Osteoblast (primary cell): ENCODE results near the gene SYNE3. TPM values are rescaled to one million over a fixed set of nuclear protein-coding genes. Genes with fewer than 3 reads are reported as not detected.

Experiments used
- DNase-seq: peaks from one replicate; pipeline ENCODE4 v3.0.0; 2011; ENCODE audit warnings: low spot score, mixed read lengths; ENCODE audit not compliant: insufficient read length; ENCODE audit errors: missing footprints
- H2AFZ ChIP-seq: 2 replicates; pipeline ENCODE4 v1.6.0; 2011; ENCODE audit warnings: mild to moderate bottlenecking, low read length
- H3K27ac ChIP-seq: 2 replicates; pipeline ENCODE4 v1.5.1; 2011; ENCODE audit warnings: mild to moderate bottlenecking, low read depth, low read length, moderate library complexity
- H3K27me3 ChIP-seq: 2 replicates; pipeline ENCODE4 v1.6.0; 2012; ENCODE audit warnings: mild to moderate bottlenecking, control low read depth, inconsistent platforms, low read length, moderate library complexity; ENCODE audit not compliant: insufficient read depth
- H3K36me3 ChIP-seq: 2 replicates; pipeline ENCODE4 v1.5.1; 2011; ENCODE audit warnings: mild to moderate bottlenecking, low read length, control low read depth, moderate library complexity; ENCODE audit not compliant: insufficient read depth
- H3K4me1 ChIP-seq: 2 replicates; pipeline ENCODE4 v1.5.1; 2011; ENCODE audit warnings: mild to moderate bottlenecking, low read length, control low read depth, moderate library complexity; ENCODE audit not compliant: insufficient read depth
- H3K4me2 ChIP-seq: 2 replicates; pipeline ENCODE4 v1.6.0; 2011; ENCODE audit warnings: mild to moderate bottlenecking, low read length; ENCODE audit not compliant: insufficient read depth
- H3K4me3 ChIP-seq: fragments of 200-600 bp; sonication (generic); 3 replicates; pipeline ENCODE4 v1.5.1; 2012; ENCODE audit warnings: mild to moderate bottlenecking, low read length, inconsistent platforms; ENCODE audit not compliant: insufficient read depth
- H3K79me2 ChIP-seq: 2 replicates; pipeline ENCODE4 v1.6.0; 2012; ENCODE audit warnings: mild to moderate bottlenecking, low read length, control low read depth, inconsistent platforms; ENCODE audit not compliant: insufficient read depth
- H3K9me3 ChIP-seq: 2 replicates; pipeline ENCODE4 v1.5.1; 2011; ENCODE audit warnings: low read depth, low read length, control low read depth
- H4K20me1 ChIP-seq: 2 replicates; pipeline ENCODE4 v1.6.0; 2012; ENCODE audit warnings: mild to moderate bottlenecking, low read length, control low read depth; ENCODE audit not compliant: insufficient read depth
- CTCF ChIP-seq: IDR thresholded peaks from 2 replicates; pipeline ENCODE4 v1.5.1; 2011; ENCODE audit warnings: mild to moderate bottlenecking, low read depth, low read length, moderate library complexity; ENCODE audit errors: extremely low read depth
- total RNA-seq: library from RNA; depleted of rRNA; stranded (reverse); fragments of >200 nt; gene quantifications from 2 replicates; pipeline ENCODE4 v1.2.3, GENCODE V29; 2012

SYNE3 gene
- total RNA-seq, 1 donor = 23.9 TPM

DNA sequence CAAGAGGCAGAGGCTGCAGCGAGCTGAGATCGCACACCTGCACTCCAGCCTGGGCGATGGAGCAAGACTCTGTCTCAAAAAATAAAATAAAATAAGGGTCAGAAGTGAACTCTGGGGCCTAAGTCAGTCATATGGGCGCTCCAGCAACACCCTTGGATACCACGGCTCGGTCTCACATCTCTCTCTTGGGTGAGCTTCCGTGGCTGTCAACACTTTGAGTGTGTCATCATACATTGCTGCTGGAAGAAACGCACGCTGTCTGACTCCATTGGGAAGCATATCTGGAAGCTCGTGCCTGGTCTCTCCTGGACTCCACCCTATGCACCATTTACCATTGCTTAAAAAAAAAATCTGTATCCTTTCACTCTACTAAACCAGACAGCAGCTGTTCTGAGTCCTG is 38.6 kb upstream of the SYNE3 start:
- no peaks in the 10 kb centered on the region for H3K36me3 ChIP-seq
- no peaks in the 10 kb centered on the region for H3K4me1 ChIP-seq
- no peak overlapping the region for H3K4me3 ChIP-seq
- H3K4me2 ChIP-seq = no peak overlapping the region
- no peaks in the 10 kb centered on the region for H3K79me2 ChIP-seq
- H2AFZ ChIP-seq = no peak overlapping the region
- no peaks in the 10 kb centered on the region for H3K9me3 ChIP-seq
- no peaks in the 10 kb centered on the region for H3K27me3 ChIP-seq
- DNase-seq = no peak
- H4K20me1 ChIP-seq = no peaks in the 10 kb centered on the region
- TF ChIP-seq CTCF = no peak
- no peak overlapping the region for H3K27ac ChIP-seq

- Histone ChIP-seq H3K4me2 (no peak overlapping the region), H3K4me1 (peaks cover 6% of the 10 kb centered on the region), H3K27me3 (no peaks in the 10 kb centered on the region), H3K36me3 (no peaks in the 10 kb centered on the region), H2AFZ (no peak overlapping the region), H3K9me3 (no peaks in the 10 kb centered on the region), H4K20me1 (no peaks in the 10 kb centered on the region), H3K79me2 (no peaks in the 10 kb centered on the region), H3K4me3 (no peak overlapping the region), H3K27ac (no peak overlapping the region)
- DNase-seq = no peak
- no peak for TF ChIP-seq CTCF
Observed at GRCh38 chr14:95553141-95553540, 36.7 kb upstream of the SYNE3 start.

DNA sequence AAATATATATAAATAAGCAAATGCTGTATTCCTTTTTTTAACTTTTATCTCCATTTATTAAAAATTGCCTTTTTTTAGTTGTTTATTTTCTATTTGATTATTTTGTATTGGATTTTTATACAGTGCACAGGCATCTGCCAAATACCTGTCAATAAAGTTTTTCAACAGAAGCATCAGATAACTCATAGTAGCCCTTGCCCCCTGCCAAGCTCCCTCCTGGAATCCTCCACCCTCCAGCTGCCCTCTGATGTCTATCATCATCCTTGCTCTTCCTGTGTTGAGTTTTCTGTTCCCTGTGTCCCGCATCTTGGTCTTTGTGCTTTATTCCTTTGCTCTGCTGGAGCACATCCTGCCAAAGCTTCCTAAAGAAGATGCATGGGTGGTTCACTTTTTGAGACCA is 35.0 kb upstream of the SYNE3 start:
- no peaks in the 10 kb centered on the region for H3K36me3 ChIP-seq
- no peaks in the 10 kb centered on the region for H3K9me3 ChIP-seq
- no peak overlapping the region for H3K27ac ChIP-seq
- DNase-seq = no peak
- H3K79me2 ChIP-seq = no peaks in the 10 kb centered on the region
- peaks cover 17% of the 10 kb centered on the region for H3K4me1 ChIP-seq
- no peaks in the 10 kb centered on the region for H4K20me1 ChIP-seq
- no peak overlapping the region for H3K4me3 ChIP-seq
- no peaks in the 10 kb centered on the region for H3K27me3 ChIP-seq
- no peak for TF ChIP-seq CTCF
- H2AFZ ChIP-seq = no peak overlapping the region
- no peak overlapping the region for H3K4me2 ChIP-seq

DNA sequence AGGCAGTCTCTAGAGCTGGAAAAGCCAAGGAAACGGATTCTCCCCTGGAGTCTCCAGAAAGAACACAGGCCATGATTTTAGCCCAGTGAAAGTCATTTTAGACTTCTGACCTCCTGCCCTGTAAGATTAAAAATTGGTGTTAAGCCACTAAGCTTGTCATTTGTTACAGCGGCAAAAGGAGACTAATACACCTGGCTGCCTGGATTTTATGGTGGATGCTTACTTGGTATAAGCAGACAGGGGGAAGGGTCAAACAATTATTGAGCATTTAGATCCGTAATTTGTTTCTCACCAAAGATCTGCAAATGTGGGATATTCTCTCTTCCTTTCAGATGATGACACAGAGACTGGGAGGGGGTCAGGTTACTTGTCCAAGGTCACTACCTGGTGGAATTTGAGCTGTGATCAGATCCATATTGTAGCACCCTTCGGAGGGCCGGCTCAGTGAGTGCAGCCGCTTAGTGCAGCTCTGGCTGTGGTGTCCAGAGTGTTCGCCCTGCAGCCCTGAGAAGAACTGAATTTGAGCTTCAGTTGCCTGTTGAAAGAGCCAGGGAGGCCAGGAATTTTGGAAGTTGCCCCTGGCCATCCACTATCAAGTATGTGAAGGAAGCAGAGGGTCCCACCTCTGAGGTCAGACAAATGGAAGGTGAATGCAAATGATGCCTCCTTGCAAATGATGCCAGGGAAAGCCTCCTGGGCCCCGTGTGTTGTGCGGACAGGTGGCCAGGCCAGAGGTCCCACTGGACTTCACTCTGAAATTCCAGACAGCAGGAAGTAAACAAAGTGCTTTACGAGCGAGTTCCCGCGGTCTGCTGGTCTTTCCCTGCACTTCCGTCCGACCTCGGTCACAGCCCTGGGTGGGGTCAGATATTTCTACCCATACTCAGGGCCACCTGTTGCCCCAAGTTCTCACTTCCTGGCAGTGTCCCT is 33.5 kb upstream of the SYNE3 start:
- H4K20me1 ChIP-seq = peaks cover 6% of the 10 kb centered on the region

More for the DNA sequence above, 33.5 kb upstream of the SYNE3 start:
- Histone ChIP-seq H3K36me3 (peaks cover 1% of the 10 kb centered on the region), H3K4me2 (no peak overlapping the region), H3K4me3 (no peak overlapping the region), H3K4me1 (peaks cover 21% of the 10 kb centered on the region), H3K9me3 (peaks cover 3% of the 10 kb centered on the region), H3K27ac (no peak overlapping the region), H3K79me2 (no peaks in the 10 kb centered on the region), H2AFZ (no peak overlapping the region), H3K27me3 (no peaks in the 10 kb centered on the region)
- no peak for TF ChIP-seq CTCF
- DNase-seq = no peak
